MCF 10A (cell line): ENCODE measurements around the gene ACKR4. TPM values are rescaled to one million over a fixed set of nuclear protein-coding genes. Genes with fewer than 3 reads are reported as not detected.
A peak's percentile ranks its signal among the peaks of the same experiment; 100 is the strongest.

ENCODE experiments used
- BruUV-seq: library from RNA; stranded (reverse); fragments of 400-500 nt; replicated peaks from 2 replicates; lab custom pipeline; 2021; lab: Mats Ljungman, UMichigan
- CTCF ChIA-PET: fragments of 300-600 bp; sonication (Branson Sonifier 250); formaldehyde crosslinking; extraction: SDS; loops from one replicate; lab custom pipeline; 2021; ENCODE audit warnings: antibody characterized with exemption, inconsistent platforms; lab: Yijun Ruan, JAX
- POLR2A ChIA-PET: fragments of 300-600, 350-650 bp; sonication (Branson Sonifier 250); formaldehyde crosslinking; extraction: SDS; loops from one replicate; lab custom pipeline; 2020; ENCODE audit warnings: antibody characterized with exemption, inconsistent platforms; lab: Yijun Ruan, JAX
- DNase-seq: peaks from one replicate; pipeline ENCODE4 v3.0.0-alpha.2; 2018; ENCODE audit not compliant: unreplicated experiment
- H3K27ac Mint-ChIP-seq: one replicate; pipeline ENCODE4 v1.8.0; 2022; ENCODE audit warnings: mild to moderate bottlenecking, low read depth, mixed read lengths; ENCODE audit not compliant: unreplicated experiment
- H3K27me3 Mint-ChIP-seq: one replicate; pipeline ENCODE4 v1.8.0; 2022; ENCODE audit warnings: mixed read lengths; ENCODE audit not compliant: insufficient read depth, unreplicated experiment
- H3K36me3 Mint-ChIP-seq: one replicate; pipeline ENCODE4 v1.8.0; 2022; ENCODE audit warnings: mild to moderate bottlenecking, moderate library complexity, mixed read lengths; ENCODE audit not compliant: insufficient read depth, unreplicated experiment
- H3K4me1 Mint-ChIP-seq: one replicate; pipeline ENCODE4 v1.8.0; 2022; ENCODE audit warnings: mixed read lengths; ENCODE audit not compliant: insufficient read depth, unreplicated experiment
- H3K4me3 Mint-ChIP-seq: one replicate; pipeline ENCODE4 v1.8.0; 2022; ENCODE audit warnings: mild to moderate bottlenecking, moderate library complexity, mixed read lengths; ENCODE audit not compliant: unreplicated experiment
- H3K9me3 Mint-ChIP-seq: one replicate; pipeline ENCODE4 v1.8.0; 2022; ENCODE audit warnings: mixed read lengths; ENCODE audit not compliant: unreplicated experiment
- CTCF ChIP-seq: fragments of 200-600 bp; IDR thresholded peaks from one replicate; pipeline ENCODE4 v1.8.0; 2022; ENCODE audit warnings: antibody characterized with exemption, mild to moderate bottlenecking; ENCODE audit not compliant: unreplicated experiment
- intact Hi-C: fragments of 100-400 bp; cut with micrococcal nuclease; formaldehyde crosslinking; loops from 2 replicates; pipeline ENCODE4 v1.14.1; 2022
- total RNA-seq: library from RNA; stranded (reverse); gene quantifications from 2 replicates; pipeline ENCODE4 v1.2.3, GENCODE V29; 2022

ACKR4 gene
- total RNA-seq, 1 experiment from 2014 or later = not detected

DNA sequence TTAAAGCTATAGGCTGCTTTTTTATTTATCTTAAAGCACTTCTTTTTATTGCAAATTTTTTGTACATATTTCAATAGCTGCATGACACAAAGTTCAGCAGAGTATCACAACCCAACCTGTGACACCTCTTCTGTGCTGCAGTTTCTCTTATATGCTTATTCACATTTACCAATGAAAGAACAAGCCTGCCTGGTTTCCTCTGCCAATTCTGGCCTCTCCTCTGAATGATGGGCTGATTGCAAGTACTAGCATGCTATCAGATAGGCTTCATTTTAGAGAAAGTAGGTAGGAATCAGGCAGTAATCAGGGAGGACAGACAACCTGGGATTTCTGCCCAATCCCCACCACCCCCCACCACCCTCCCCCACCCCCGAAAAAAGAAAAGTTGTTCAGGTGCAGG is 26.6 kb downstream of the ACKR4 start:
- TF ChIP-seq CTCF = no peak
- BruUV-seq = no TSS peak
- no peaks in the 10 kb centered on the region for H3K27me3 Mint-ChIP-seq
- CTCF ChIA-PET = interaction anchor here (0.9 to 1.4 kb wide), 3 partner anchors 15 to 88 kb away, joined by 3 to 4 read pairs (median 3); no protein-coding TSS in a partner anchor
- H3K9me3 Mint-ChIP-seq = peaks cover 11% of the 10 kb centered on the region
- H3K27ac Mint-ChIP-seq = no peak overlapping the region
- peaks cover 33% of the 10 kb centered on the region for H3K36me3 Mint-ChIP-seq
- no peak overlapping the region for H3K4me3 Mint-ChIP-seq
- no peaks in the 10 kb centered on the region for H3K4me1 Mint-ChIP-seq
- intact Hi-C loops = no loop called here
- no peak for DNase-seq
- POLR2A ChIA-PET = no interaction called here

GRCh38 chr3:132624790-132625189 is 27.7 kb downstream of the ACKR4 start:
- H3K4me3 Mint-ChIP-seq = no peak overlapping the region
- no peak overlapping the region for H3K27ac Mint-ChIP-seq
- POLR2A ChIA-PET = no interaction called here
- CTCF ChIA-PET = interaction anchor here (2.4 kb wide), 1 partner anchor 18 kb away, joined by 11 read pairs; no protein-coding TSS in a partner anchor
- intact Hi-C loops = no loop called here
- H3K4me1 Mint-ChIP-seq = peaks cover 3% of the 10 kb centered on the region
- DNase-seq = no peak
- no peak for TF ChIP-seq CTCF
- H3K27me3 Mint-ChIP-seq = no peaks in the 10 kb centered on the region
- peaks cover 37% of the 10 kb centered on the region for H3K36me3 Mint-ChIP-seq
- BruUV-seq = no TSS peak
- peaks cover 11% of the 10 kb centered on the region for H3K9me3 Mint-ChIP-seq

DNA sequence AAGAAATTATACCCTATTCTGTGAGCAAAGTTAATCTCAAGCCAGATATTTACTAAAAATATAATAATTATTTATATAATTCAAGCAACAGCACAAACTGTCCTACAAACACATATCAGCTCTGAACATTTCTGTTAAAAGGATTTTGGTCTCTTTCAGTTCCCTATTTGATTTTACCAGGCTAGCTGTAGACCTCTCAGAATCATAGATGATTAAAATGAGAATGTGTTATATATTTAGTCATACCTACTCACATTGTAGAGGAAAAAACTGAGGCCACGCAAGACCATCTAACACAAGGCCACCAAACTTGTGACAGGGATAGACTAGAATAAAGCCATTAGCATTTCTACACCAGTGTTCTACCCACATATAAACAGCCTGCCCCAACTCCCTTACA is 28.5 kb downstream of the ACKR4 start:
- TF ChIP-seq CTCF = no peak
- no peak for DNase-seq
- Mint-ChIP-seq H3K4me3 (no peak overlapping the region), H3K27me3 (no peaks in the 10 kb centered on the region), H3K9me3 (peaks cover 8% of the 10 kb centered on the region), H3K27ac (no peak overlapping the region), H3K36me3 (peaks cover 33% of the 10 kb centered on the region), H3K4me1 (peaks cover 8% of the 10 kb centered on the region)
- ChIA-PET POLR2A (no interaction called here), CTCF (interaction anchor here (0.6 to 2.4 kb wide), 4 partner anchors 17 to 92 kb away, joined by 3 to 11 read pairs (median 5); no protein-coding TSS in a partner anchor)
- BruUV-seq = no TSS peak
- intact Hi-C loops = no loop called here

DNA sequence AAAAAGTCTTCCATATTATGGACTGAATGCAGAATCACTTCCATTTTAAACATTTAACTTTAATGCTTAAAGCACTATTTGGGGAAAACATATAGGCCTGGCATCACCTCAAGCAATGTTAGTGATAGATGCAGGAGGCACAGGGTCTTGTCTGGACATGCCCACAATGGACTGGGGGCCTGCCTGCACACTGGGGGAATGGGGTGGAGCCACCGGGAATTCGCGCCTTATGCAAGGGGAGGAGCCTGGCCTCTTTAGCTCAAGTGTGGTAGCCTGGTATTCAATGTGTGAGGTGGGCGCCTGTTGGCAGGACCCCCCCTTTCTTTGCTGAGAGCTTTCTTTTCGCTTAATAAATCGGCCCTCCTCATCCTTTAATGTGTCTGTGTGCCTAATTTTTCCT is 29.9 kb downstream of the ACKR4 start:
- TF ChIP-seq CTCF = no peak
- Mint-ChIP-seq H3K27ac (peak overlapping the region; percentile 51), H3K27me3 (no peaks in the 10 kb centered on the region), H3K4me3 (no peak overlapping the region), H3K9me3 (no peaks in the 10 kb centered on the region), H3K36me3 (peaks cover 29% of the 10 kb centered on the region), H3K4me1 (peaks cover 8% of the 10 kb centered on the region)
- ChIA-PET POLR2A (interaction anchor here (0.7 kb wide), 1 partner anchor 9 kb away, joined by 3 read pairs; no protein-coding TSS in a partner anchor), CTCF (interaction anchor here (0.8 to 2.4 kb wide), 4 partner anchors 15 to 91 kb away, joined by 3 to 11 read pairs (median 4); no protein-coding TSS in a partner anchor)
- peak; percentile 26 for DNase-seq
- intact Hi-C loops = no loop called here
- no TSS peak for BruUV-seq
